GM12878 (cell line): ENCODE measurements around the gene SEMA5B. TPM values are rescaled to one million over a fixed set of nuclear protein-coding genes. Genes with fewer than 3 reads are reported as not detected.

Experiments used
- ATAC-seq: fragments of 200-7000 bp; cut with Tn5 transposase; 3 replicates; pipeline ENCODE4 v1.9.1; 2020; ENCODE audit warnings: mild to moderate bottlenecking, moderate library complexity
- BruUV-seq: library from RNA; stranded (reverse); fragments of 400-500 nt; replicated peaks from 2 replicates; lab custom pipeline; 2021; lab: Mats Ljungman, UMichigan
- CTCF ChIA-PET: fragments of 300-600 bp; sonication (Branson Sonifier 250); formaldehyde crosslinking; extraction: SDS; loops from one replicate; lab custom pipeline; 2021; ENCODE audit warnings: inconsistent platforms; lab: Yijun Ruan, JAX
- POLR2A ChIA-PET: fragments of 350-600 bp; formaldehyde crosslinking; extraction: SDS; loops from one replicate; lab custom pipeline; 2021; ENCODE audit warnings: inconsistent platforms; lab: Charles Lee
- RAD21 ChIA-PET: fragments of 300-600 bp; sonication (Branson Sonifier 250); formaldehyde crosslinking; loops from one replicate; lab custom pipeline; 2023; ENCODE audit warnings: antibody characterized with exemption; ENCODE audit not compliant: unreplicated experiment; lab: Charles Lee
- SMC1A ChIA-PET: fragments of 300-600 bp; sonication (Branson Sonifier 250); formaldehyde crosslinking; loops from one replicate; lab custom pipeline; 2023; ENCODE audit not compliant: unreplicated experiment, uncharacterized antibody; lab: Charles Lee
- DNase-seq: peaks from one replicate; pipeline ENCODE4 v3.0.0-alpha.2; 2011; ENCODE audit warnings: low read depth, low spot score
- FAIRE-seq: peaks from 3 replicates; lab custom pipeline; 2011; peaks lifted over from hg19 to GRCh38; lab: Jason Lieb, UNC
- H2AFZ ChIP-seq: 2 replicates; pipeline ENCODE4 v1.6.0; 2011; ENCODE audit warnings: low read depth, low read length, control low read depth; ENCODE audit not compliant: control insufficient read depth
- H3K27ac ChIP-seq: 2 replicates; pipeline ENCODE4 v1.5.1; 2011; ENCODE audit warnings: control low read depth; ENCODE audit not compliant: control insufficient read depth, insufficient read depth
- H3K27me3 ChIP-seq, 2 experiments: replicated peaks in 1 of 2; 2 replicates each; pipeline versions ENCODE4 v1.6.0 to v1.6.1; 2011; ENCODE audit warnings: low read length in 1 of 2; ENCODE audit not compliant: control insufficient read depth in 2 of 2, insufficient read depth in 2 of 2
- H3K36me3 ChIP-seq, 2 experiments: 2 replicates each; pipeline ENCODE4 v1.5.1; 2011; ENCODE audit warnings: low read length in 1 of 2; ENCODE audit not compliant: control insufficient read depth in 2 of 2, insufficient read depth in 2 of 2
- H3K4me1 ChIP-seq: 2 replicates; pipeline ENCODE4 v1.6.1; 2011; ENCODE audit warnings: mild to moderate bottlenecking, low read length, moderate library complexity, mixed read lengths; ENCODE audit not compliant: control insufficient read depth, insufficient read depth
- H3K4me2 ChIP-seq: 2 replicates; pipeline ENCODE4 v1.6.0; 2011; ENCODE audit warnings: control low read depth; ENCODE audit not compliant: control insufficient read depth, insufficient read depth
- H3K4me3 ChIP-seq: fragments of 200-600 bp; sonication (generic); 2 replicates; pipeline ENCODE4 v1.5.1; 2016
- H3K79me2 ChIP-seq: 2 replicates; pipeline ENCODE4 v1.6.0; 2011; ENCODE audit warnings: low read length; ENCODE audit not compliant: control insufficient read depth, insufficient read depth
- H3K9ac ChIP-seq: 2 replicates; pipeline ENCODE4 v1.8.0; 2011; ENCODE audit warnings: low read length, control low read depth, mixed read lengths; ENCODE audit not compliant: control insufficient read depth, insufficient read depth
- H3K9me3 ChIP-seq: replicated peaks from 3 replicates; pipeline ENCODE4 v1.5.1; 2011; ENCODE audit warnings: mild to moderate bottlenecking, low read length; ENCODE audit not compliant: control insufficient read depth, insufficient read depth
- H4K20me1 ChIP-seq: 2 replicates; pipeline ENCODE4 v1.6.0; 2011; ENCODE audit not compliant: control insufficient read depth, insufficient read depth
- ATF7 ChIP-seq: fragments of 450-650 bp; IDR thresholded peaks from 2 replicates; pipeline ENCODE4 v1.6.1; 2016; ENCODE audit warnings: low read depth, mild to moderate bottlenecking
- BHLHE40 ChIP-seq, 2 experiments: fragments of 450-650 bp in 1 of 2; IDR thresholded peaks; 2 replicates each; pipeline ENCODE4 v1.6.1; 2011 to 2017; ENCODE audit warnings: low read depth in 2 of 2, borderline replicate concordance in 1 of 2, improper control_type of control experiment in 1 of 2, low read length in 1 of 2, mild to moderate bottlenecking in 1 of 2
- CBX3 ChIP-seq: fragments of 200-600 bp; sonication (generic); IDR thresholded peaks from 2 replicates; pipeline ENCODE4 v1.6.1; 2016; ENCODE audit warnings: low read depth, borderline replicate concordance
- EZH2 ChIP-seq: IDR thresholded peaks from 2 replicates; pipeline ENCODE4 v1.6.1; 2012; ENCODE audit warnings: low read depth, mild to moderate bottlenecking, control low read depth, inconsistent platforms, low read length, borderline replicate concordance; ENCODE audit not compliant: control insufficient read depth
- NBN ChIP-seq: fragments of 450-650 bp; IDR thresholded peaks from 2 replicates; pipeline ENCODE4 v1.6.1; 2016
- NFIC ChIP-seq: IDR thresholded peaks from 2 replicates; pipeline ENCODE4 v1.6.1; 2012; ENCODE audit warnings: low read depth, mild to moderate bottlenecking, inconsistent platforms, low read length, moderate library complexity
- PAX8 ChIP-seq: fragments of 450-650 bp; IDR thresholded peaks from 2 replicates; pipeline ENCODE4 v1.6.1; 2017; ENCODE audit warnings: mild to moderate bottlenecking, moderate library complexity
- RB1 ChIP-seq: fragments of 450-650 bp; formaldehyde crosslinking; IDR thresholded peaks from 2 replicates; pipeline ENCODE4 v1.6.1; 2017; ENCODE audit warnings: mild to moderate bottlenecking, borderline replicate concordance
- RFX5 ChIP-seq: IDR thresholded peaks from 2 replicates; pipeline ENCODE4 v1.6.1; 2011; ENCODE audit warnings: low read depth, low read length, improper control_type of control experiment
- SMC3 ChIP-seq: IDR thresholded peaks from 2 replicates; pipeline ENCODE4 v1.6.1; 2011; ENCODE audit warnings: low read length, improper control_type of control experiment, borderline replicate concordance
- SREBF1 ChIP-seq: IDR thresholded peaks from 2 replicates; pipeline ENCODE4 v1.6.1; 2012; ENCODE audit warnings: mild to moderate bottlenecking, low read length
- SRF ChIP-seq, 2 experiments: IDR thresholded peaks; 2 replicates each; pipeline ENCODE4 v1.6.1; 2011; ENCODE audit warnings: low read depth in 2 of 2, low read length in 2 of 2, mild to moderate bottlenecking in 1 of 2, moderate library complexity in 1 of 2
- ZNF24 ChIP-seq: fragments of 450-650 bp; IDR thresholded peaks from 2 replicates; pipeline ENCODE4 v1.6.1; 2017; ENCODE audit warnings: antibody characterized with exemption, mild to moderate bottlenecking
- ZZZ3 ChIP-seq: IDR thresholded peaks from 2 replicates; pipeline ENCODE4 v1.6.1; 2011; ENCODE audit warnings: low read depth; ENCODE audit not compliant: control insufficient read depth, insufficient read length
- WGBS: methylation state at CpG from one replicate; pipeline ENCODE4 v1.1.6; 2016; ENCODE audit warnings: low lambda C conversion rate; ENCODE audit not compliant: insufficient replicate concordance, insufficient coverage; ENCODE audit errors: missing lambda C conversion rate; 5-methylcytosine and 5-hydroxymethylcytosine counted together
- in situ Hi-C: fragments of 300-500 bp; cut with MboI; formaldehyde crosslinking; loops from 9 replicates; pipeline ENCODE4 v1.14.3; 2018; ENCODE audit warnings: mixed read lengths
- intact Hi-C: fragments of 100-400 bp; cut with micrococcal nuclease; formaldehyde crosslinking; loops from one replicate; pipeline ENCODE4 v1.14.2; 2022; ENCODE audit not compliant: unreplicated experiment
- polyA plus RNA-seq, 11 experiments: library from polyadenylated mRNA; depleted of rRNA in 4 of 11; unstranded in 6 of 11; stranded (reverse) in 5 of 11; fragments of >200 nt; fragmentation: Nextera tagmentation in 4 of 11; fragmentation: Illumina TruSeq in 1 of 11; extraction: Ambion mirVana in 4 of 11; extraction: Trizol in 1 of 11; gene quantifications; 1 replicate in 1 of 11; 2 replicates in 10 of 11; pipeline versions ENCODE4 v1.2.1 to v1.2.3, GENCODE V29; 2011 to 2016; ENCODE audit warnings: inconsistent platforms in 2 of 11, missing spikeins in 2 of 11, low read depth in 1 of 11
- total RNA-seq, 4 experiments: library from RNA; depleted of rRNA in 3 of 4; stranded (reverse); fragments of >200 nt in 3 of 4; fragmentation: Illumina TruSeq in 1 of 4; extraction: Trizol in 1 of 4; gene quantifications; 2 replicates each; pipeline versions ENCODE4 v1.2.1 to v1.2.3, GENCODE V29; 2013 to 2021
- TF ChIP-seq, protein P1 (sequence below): fragments of 450-650 bp; IDR thresholded peaks from 2 replicates; pipeline ENCODE4 v1.6.1; 2018; ENCODE audit warnings: mild to moderate bottlenecking, low read depth, moderate library complexity; ENCODE audit not compliant: partially characterized antibody
- TF ChIP-seq, protein P2 (sequence below): fragments of 450-650 bp; formaldehyde crosslinking; IDR thresholded peaks from 2 replicates; pipeline ENCODE4 v1.5.0; 2022; ENCODE audit warnings: mild to moderate bottlenecking, missing genetic modification characterization

Gene SEMA5B
- total and polyA plus RNA-seq, 10 of the 15 experiments (the other 5 are each of a cell fraction or from before 2014, with no cell fraction given): 0.05 TPM; not detected in 9

DNA sequence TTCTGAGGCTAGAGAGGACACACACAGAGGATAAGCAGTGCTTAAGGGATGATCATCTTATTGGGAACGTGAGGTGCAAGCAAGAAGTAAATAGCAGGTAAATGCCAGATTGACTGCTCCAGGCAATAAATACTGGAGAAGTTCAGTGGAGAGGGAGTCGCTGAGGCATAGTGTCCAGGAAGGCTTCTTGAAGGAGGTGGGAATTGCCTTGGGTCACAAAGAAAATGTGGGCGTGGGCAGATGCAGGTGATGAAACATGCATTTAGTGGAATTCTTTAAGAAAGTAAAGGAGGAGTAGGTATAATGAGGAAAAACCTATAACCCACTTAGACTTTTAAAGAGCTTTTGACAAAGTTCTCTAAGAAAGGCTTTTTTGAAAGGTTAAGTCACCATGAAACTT, 7.4 kb upstream of the SEMA5B start (continued):
- TF ChIP-seq, protein P1, sequence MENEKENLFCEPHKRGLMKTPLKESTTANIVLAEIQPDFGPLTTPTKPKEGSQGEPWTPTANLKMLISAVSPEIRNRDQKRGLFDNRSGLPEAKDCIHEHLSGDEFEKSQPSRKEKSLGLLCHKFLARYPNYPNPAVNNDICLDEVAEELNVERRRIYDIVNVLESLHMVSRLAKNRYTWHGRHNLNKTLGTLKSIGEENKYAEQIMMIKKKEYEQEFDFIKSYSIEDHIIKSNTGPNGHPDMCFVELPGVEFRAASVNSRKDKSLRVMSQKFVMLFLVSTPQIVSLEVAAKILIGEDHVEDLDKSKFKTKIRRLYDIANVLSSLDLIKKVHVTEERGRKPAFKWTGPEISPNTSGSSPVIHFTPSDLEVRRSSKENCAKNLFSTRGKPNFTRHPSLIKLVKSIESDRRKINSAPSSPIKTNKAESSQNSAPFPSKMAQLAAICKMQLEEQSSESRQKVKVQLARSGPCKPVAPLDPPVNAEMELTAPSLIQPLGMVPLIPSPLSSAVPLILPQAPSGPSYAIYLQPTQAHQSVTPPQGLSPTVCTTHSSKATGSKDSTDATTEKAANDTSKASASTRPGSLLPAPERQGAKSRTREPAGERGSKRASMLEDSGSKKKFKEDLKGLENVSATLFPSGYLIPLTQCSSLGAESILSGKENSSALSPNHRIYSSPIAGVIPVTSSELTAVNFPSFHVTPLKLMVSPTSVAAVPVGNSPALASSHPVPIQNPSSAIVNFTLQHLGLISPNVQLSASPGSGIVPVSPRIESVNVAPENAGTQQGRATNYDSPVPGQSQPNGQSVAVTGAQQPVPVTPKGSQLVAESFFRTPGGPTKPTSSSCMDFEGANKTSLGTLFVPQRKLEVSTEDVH: no peak
- TF ChIP-seq ZZZ3: no peak
- TF ChIP-seq SRF (IDR thresholded peaks at IDR 0.05; ENCODE audit: low read depth in 2 of 2, low read length in 2 of 2): no peak
- TF ChIP-seq NBN: no peak
- TF ChIP-seq NFIC: no peak
- no peak for TF ChIP-seq PAX8
- TF ChIP-seq RB1: no peak
- TF ChIP-seq EZH2: no peak
- no peak for TF ChIP-seq SMC3

DNA sequence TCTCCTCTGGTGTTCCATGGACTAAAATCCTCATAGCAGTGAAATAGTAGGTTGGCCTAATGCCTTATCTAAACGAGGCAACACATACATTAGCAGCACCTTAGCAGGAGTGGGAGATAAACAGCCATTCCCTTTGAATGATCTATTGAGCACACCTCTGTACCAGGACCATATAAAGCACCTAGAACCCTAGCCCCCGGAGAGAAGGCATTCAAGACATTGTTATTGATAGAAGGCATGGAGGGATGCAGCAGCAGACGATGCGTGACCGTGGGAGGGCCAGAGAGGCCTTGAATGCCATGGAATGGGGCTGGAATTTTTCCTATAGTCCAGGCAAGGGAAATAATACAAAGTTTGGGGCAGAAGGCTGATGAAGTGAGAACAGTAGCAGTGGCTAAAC, 6.6 kb upstream of the SEMA5B start:
- DNase-seq (no peak), FAIRE-seq (no peak), ATAC-seq (no peak)
- Histone ChIP-seq H4K20me1 (no peaks in the 10 kb centered on the region), H3K36me3 (no peaks in the 10 kb centered on the region), H3K79me2 (no peaks in the 10 kb centered on the region), H3K27me3 (peaks cover 2 to 6% of the 10 kb centered on the region in 2 experiments), H3K4me3 (no peak overlapping the region), H3K4me2 (no peak overlapping the region), H3K27ac (no peak overlapping the region), H2AFZ (no peak overlapping the region), H3K4me1 (no peaks in the 10 kb centered on the region), H3K9me3 (no peaks in the 10 kb centered on the region), H3K9ac (no peak overlapping the region)
- no peak for TF ChIP-seq ATF7
- TF ChIP-seq ZNF24: no peak
- no peak for TF ChIP-seq BHLHE40 (IDR thresholded peaks at IDR 0.05; ENCODE audit: borderline replicate concordance in 1 of 2, low read depth in 2 of 2, low read length in 1 of 2)
- TF ChIP-seq SRF (IDR thresholded peaks at IDR 0.05; ENCODE audit: low read depth in 2 of 2, low read length in 2 of 2): no peak
- no peak for TF ChIP-seq SREBF1
- TF ChIP-seq RFX5: no peak
- TF ChIP-seq, protein P2, sequence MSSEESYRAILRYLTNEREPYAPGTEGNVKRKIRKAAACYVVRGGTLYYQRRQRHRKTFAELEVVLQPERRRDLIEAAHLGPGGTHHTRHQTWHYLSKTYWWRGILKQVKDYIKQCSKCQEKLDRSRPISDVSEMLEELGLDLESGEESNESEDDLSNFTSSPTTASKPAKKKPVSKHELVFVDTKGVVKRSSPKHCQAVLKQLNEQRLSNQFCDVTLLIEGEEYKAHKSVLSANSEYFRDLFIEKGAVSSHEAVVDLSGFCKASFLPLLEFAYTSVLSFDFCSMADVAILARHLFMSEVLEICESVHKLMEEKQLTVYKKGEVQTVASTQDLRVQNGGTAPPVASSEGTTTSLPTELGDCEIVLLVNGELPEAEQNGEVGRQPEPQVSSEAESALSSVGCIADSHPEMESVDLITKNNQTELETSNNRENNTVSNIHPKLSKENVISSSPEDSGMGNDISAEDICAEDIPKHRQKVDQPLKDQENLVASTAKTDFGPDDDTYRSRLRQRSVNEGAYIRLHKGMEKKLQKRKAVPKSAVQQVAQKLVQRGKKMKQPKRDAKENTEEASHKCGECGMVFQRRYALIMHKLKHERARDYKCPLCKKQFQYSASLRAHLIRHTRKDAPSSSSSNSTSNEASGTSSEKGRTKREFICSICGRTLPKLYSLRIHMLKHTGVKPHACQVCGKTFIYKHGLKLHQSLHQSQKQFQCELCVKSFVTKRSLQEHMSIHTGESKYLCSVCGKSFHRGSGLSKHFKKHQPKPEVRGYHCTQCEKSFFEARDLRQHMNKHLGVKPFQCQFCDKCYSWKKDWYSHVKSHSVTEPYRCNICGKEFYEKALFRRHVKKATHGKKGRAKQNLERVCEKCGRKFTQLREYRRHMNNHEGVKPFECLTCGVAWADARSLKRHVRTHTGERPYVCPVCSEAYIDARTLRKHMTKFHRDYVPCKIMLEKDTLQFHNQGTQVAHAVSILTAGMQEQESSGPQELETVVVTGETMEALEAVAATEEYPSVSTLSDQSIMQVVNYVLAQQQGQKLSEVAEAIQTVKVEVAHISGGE: no peak
- no peak for TF ChIP-seq CBX3
- ChIA-PET SMC1A (no interaction called here), RAD21 (no interaction called here), CTCF (no interaction called here), POLR2A (no interaction called here)
- no TSS peak for BruUV-seq
- WGBS: 0% methylated on average over 5 of the region's 5 CpGs
- in situ Hi-C loops: loop anchor here (5.0 kb wide), 1 partner anchor 277 kb away; no protein-coding TSS in a partner anchor
- intact Hi-C loops: no loop called here
